DMS53 (cell line): ENCODE data around the gene NR2F1.
A peak's percentile ranks its signal among the peaks of the same experiment; 100 is the strongest.

Experiments used
- DNase-seq: peaks from one replicate; lab custom pipeline; 2025; lab: John Stamatoyannopoulos, UW

NR2F1 gene

GRCh38 chr5:93577854-93578812 lies 4.9 kb upstream of the NR2F1 start:
- DNase-seq, result no peak

GRCh38 chr5:93578813-93579691 lies 4.0 kb upstream of the NR2F1 start:
- peak; percentile 26 for DNase-seq

- peak; percentile 82 for DNase-seq
Measured at GRCh38 chr5:93579692-93580062, 3.3 kb upstream of the NR2F1 start.

GRCh38 chr5:93580063-93580926 lies 2.7 kb upstream of the NR2F1 start:
- peak; percentile 82 for DNase-seq

GRCh38 chr5:93580927-93581445 lies 2.0 kb upstream of the NR2F1 start, which contains the start of gene NR2F1-AS1:
Gene NR2F1-AS1, minus strand, starts transcription at chr5:93581219.
- DNase-seq, result no peak

- no peak for DNase-seq
Measured at GRCh38 chr5:93582167-93582462, 907 bp upstream of the NR2F1 start.

GRCh38 chr5:93583439-93583767 lies 381 bp downstream of the NR2F1 start:
- DNase-seq, result no peak

GRCh38 chr5:93583768-93584595 lies 960 bp downstream of the NR2F1 start:
- DNase-seq, result peak; percentile 85

GRCh38 chr5:93584596-93585040 lies 1.6 kb downstream of the NR2F1 start:
- DNase-seq, result peak; percentile 68

- peak; percentile 63 for DNase-seq
Measured at GRCh38 chr5:93585041-93585766, 2.2 kb downstream of the NR2F1 start.

- DNase-seq, result no peak
Measured at GRCh38 chr5:93585767-93586385, 2.9 kb downstream of the NR2F1 start.

GRCh38 chr5:93586736-93587596 lies 3.9 kb downstream of the NR2F1 start:
- no peak for DNase-seq

GRCh38 chr5:93587597-93588351 lies 4.8 kb downstream of the NR2F1 start:
- DNase-seq, result no peak

- no peak for DNase-seq
Measured at GRCh38 chr5:93588352-93589151, 5.5 kb downstream of the NR2F1 start.

- no peak for DNase-seq
Measured at GRCh38 chr5:93589152-93589828, 6.3 kb downstream of the NR2F1 start.

GRCh38 chr5:93589829-93590215 lies 6.8 kb downstream of the NR2F1 start:
- no peak for DNase-seq

- no peak for DNase-seq
Measured at GRCh38 chr5:93590493-93590892, 7.5 kb downstream of the NR2F1 start.
